Thyroid gland (tissue), 4 donors: ENCODE measurements around the gene CDC45. TPM values are rescaled to one million over a fixed set of nuclear protein-coding genes. Genes with fewer than 3 reads are reported as not detected.

Experiments
- DNase-seq, 2 donors: peaks; one replicate each; pipeline ENCODE4 v3.0.0-alpha.2; 2019
- H3K27ac ChIP-seq, 3 donors: fragments of 200-600 bp; sonication (generic); 1 replicate in 2 of 3; 2 replicates in 1 of 3; pipeline ENCODE4 v1.5.1; 2016 to 2019; ENCODE audit warnings: mild to moderate bottlenecking in 1 of 3, moderate library complexity in 1 of 3
- H3K27me3 ChIP-seq: fragments of 200-600 bp; sonication (generic); one replicate; pipeline ENCODE4 v1.5.1; 2019
- H3K36me3 ChIP-seq, 2 donors: fragments of 200-600 bp; sonication (generic); one replicate each; pipeline ENCODE4 v1.5.1; 2016 to 2019
- H3K4me1 ChIP-seq, 2 donors: fragments of 200-600 bp; sonication (generic); one replicate each; pipeline ENCODE4 v1.5.1; 2017 to 2019
- H3K4me3 ChIP-seq, 3 donors: fragments of 200-600 bp; sonication (generic); replicated peaks in 1 of 3; 1 replicate in 2 of 3; 2 replicates in 1 of 3; pipeline ENCODE4 v1.5.1; 2016; ENCODE audit warnings: mild to moderate bottlenecking in 1 of 3
- H3K9me3 ChIP-seq: fragments of 200-600 bp; sonication (generic); one replicate; pipeline ENCODE4 v1.5.1; 2017
- CTCF ChIP-seq, 6 experiments: fragments of 200-600 bp in 3 of 6; fragments of 450-650 bp in 3 of 6; sonication (generic) in 3 of 6; IDR thresholded peaks; one replicate each; pipeline ENCODE4 v1.5.1; 2016 to 2019; ENCODE audit warnings: antibody characterized with exemption in 6 of 6, mild to moderate bottlenecking in 2 of 6, inconsistent platforms in 1 of 6, moderate library complexity in 1 of 6
- POLR2A ChIP-seq, 2 donors: fragments of 450-650 bp; IDR thresholded peaks; one replicate each; pipeline ENCODE4 v1.6.1; 2017; ENCODE audit warnings: antibody characterized with exemption in 2 of 2, mild to moderate bottlenecking in 2 of 2, moderate library complexity in 1 of 2
- WGBS, 2 donors: methylation state at CpG; one replicate each; pipeline ENCODE4 v1.1.5; 2017; 5-methylcytosine and 5-hydroxymethylcytosine counted together
- intact Hi-C: fragments of 100-400 bp; cut with DNase I; formaldehyde crosslinking; loops from one replicate; pipeline ENCODE4 v1.15.1; 2023
- total RNA-seq, 4 donors: library from RNA; depleted of rRNA; stranded (reverse); fragments of >200 nt; gene quantifications; one replicate each; pipeline ENCODE4 v1.2.3, GENCODE V29; 2016

The CDC45 gene
- total RNA-seq, 4 donors from 2014 or later = 0.24 to 1.9 (median 1.7) TPM; not detected in 1

DNA sequence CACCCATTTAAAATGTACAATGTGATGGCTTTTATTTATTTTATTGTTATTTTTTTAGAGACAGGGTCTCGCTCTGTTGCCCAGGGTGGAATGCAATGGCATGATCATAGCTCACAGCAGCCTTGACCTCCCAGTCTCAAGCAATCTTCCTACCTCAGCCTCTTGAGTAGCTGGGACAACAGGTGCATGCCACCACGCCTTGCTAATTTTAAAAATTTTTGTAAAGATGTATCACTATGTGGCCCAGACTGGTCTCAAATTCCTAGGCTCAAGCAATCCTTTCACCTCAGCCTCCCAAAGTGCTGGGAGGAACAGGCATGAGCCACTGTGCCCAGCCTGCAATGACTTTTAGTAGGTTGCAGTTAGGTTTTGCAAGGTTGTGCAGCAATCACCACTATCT, 30.2 kb downstream of the CDC45 start:
- WGBS, 2 donors = 94 to 100% methylated on average over 2 of the region's 2 CpGs
- intact Hi-C loops = no loop called here
- no peaks in the 10 kb centered on the region for H3K27me3 ChIP-seq

DNA sequence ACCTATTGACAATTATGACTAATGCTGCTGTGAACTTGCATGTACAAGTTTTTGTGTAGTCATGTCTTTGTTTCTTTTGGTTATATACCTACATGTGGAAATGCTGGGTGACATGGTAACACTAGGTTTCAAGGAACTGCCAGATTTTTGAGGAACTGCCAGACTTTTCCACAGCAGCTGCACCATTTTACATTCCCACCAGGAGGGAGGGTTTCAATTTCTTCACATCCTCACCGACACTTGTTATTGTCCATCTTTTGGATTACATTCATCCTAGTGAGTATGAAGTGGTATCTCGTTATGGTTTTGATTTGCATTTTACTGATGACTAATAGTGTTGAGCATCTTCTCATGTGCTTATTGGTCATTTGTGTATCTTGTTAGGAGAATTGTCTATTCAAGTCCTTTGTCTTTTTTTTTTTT, 31.2 kb downstream of the CDC45 start:
- Histone ChIP-seq H3K9me3 (no peaks in the 10 kb centered on the region), H3K27me3 (no peaks in the 10 kb centered on the region), H3K27ac (no peak overlapping the region), H3K4me1 (no peaks in the 10 kb centered on the region), H3K36me3 (no peaks in the 10 kb centered on the region), H3K4me3 (no peak overlapping the region)
- WGBS, 2 donors = 92 to 99% methylated on average over 2 of the region's 2 CpGs
- no peak for DNase-seq
- no peak for TF ChIP-seq POLR2A (IDR thresholded peaks at IDR 0.05)
- TF ChIP-seq CTCF (IDR thresholded peaks at IDR 0.05) = no peak
- intact Hi-C loops = no loop called here

More for the DNA sequence above, 30.2 kb downstream of the CDC45 start:
- Histone ChIP-seq H3K36me3 (no peaks in the 10 kb centered on the region), H3K27ac (no peak overlapping the region), H3K4me1 (no peaks in the 10 kb centered on the region), H3K9me3 (no peaks in the 10 kb centered on the region), H3K4me3 (no peak overlapping the region)
- no peak for TF ChIP-seq CTCF (IDR thresholded peaks at IDR 0.05)
- TF ChIP-seq POLR2A (IDR thresholded peaks at IDR 0.05) = no peak
- no peak for DNase-seq

DNA sequence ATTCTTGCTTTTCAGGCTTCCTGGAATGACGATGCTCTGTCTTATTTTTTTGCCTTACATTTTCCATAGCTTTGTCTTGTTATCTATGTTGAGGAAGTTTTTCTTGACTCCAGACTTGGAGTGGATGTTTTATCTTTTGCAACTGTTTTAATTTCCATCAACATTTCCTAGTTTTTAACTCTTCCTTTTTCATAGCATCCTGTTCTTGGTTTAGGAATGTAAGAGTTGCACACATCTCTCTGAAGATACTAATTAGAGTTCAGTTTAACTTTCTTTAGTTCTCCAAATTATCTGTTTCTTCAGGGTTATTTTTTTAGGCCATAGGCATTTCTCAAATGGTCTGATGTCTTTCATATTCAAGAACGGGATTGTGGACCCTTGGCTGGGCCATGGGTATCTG, 34.1 kb downstream of the CDC45 start:
- intact Hi-C loops = no loop called here
- TF ChIP-seq CTCF (IDR thresholded peaks at IDR 0.05) (no peak), POLR2A (IDR thresholded peaks at IDR 0.05) (no peak)
- WGBS, 2 donors = 50 to 74% methylated on average over 2 of the region's 2 CpGs
- DNase-seq = no peak
- no peaks in the 10 kb centered on the region for H3K9me3 ChIP-seq
- H3K36me3 ChIP-seq = no peaks in the 10 kb centered on the region
- H3K27ac ChIP-seq = no peak overlapping the region
- no peaks in the 10 kb centered on the region for H3K27me3 ChIP-seq
- no peaks in the 10 kb centered on the region for H3K4me1 ChIP-seq
- no peak overlapping the region for H3K4me3 ChIP-seq

DNA sequence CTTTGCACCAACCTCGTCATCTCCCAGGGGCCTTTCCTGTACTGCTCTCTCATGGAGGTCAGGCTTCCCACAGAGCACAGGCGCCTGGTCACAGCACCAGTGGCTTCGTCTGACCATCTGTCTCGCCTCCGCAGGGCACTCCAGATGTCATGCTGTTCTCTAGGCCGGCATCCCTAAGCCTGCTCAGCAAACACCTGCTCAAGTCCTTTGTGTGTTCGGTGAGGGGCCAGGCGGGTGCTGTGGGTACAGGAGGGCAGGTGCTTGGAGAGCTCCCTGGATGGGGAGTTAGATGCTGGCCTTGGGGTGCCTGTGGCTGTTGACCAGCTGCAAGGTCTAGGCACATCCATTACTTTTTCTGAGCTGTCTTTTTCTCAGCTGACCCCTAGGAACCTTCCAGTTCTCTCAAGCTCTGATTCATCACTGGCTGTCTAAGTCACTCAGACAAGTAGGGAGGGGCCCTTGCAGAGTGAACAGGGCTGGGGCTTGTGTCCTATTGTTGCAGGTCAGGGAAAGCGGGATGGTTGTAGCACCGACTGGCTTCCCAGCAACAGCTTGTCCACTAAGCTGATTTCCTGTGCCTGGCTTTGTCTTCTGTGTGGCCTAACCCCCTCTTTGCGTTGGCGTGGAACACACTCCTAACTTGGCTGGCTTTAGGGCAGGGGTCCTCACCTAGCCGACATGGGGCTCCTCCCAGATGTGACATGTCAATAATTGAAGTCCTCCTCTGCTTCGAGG, 35.3 kb downstream of the CDC45 start:
- 89 to 93% methylated on average over 9 of the region's 14 CpGs for WGBS, 2 donors
- DNase-seq = no peak
- intact Hi-C loops = no loop called here
- H3K4me3 ChIP-seq = no peak overlapping the region
- H3K27me3 ChIP-seq = no peaks in the 10 kb centered on the region
- H3K27ac ChIP-seq = no peak overlapping the region
- no peaks in the 10 kb centered on the region for H3K36me3 ChIP-seq
- no peaks in the 10 kb centered on the region for H3K4me1 ChIP-seq
- TF ChIP-seq POLR2A (IDR thresholded peaks at IDR 0.05) (no peak), CTCF (IDR thresholded peaks at IDR 0.05) (no peak)
- no peaks in the 10 kb centered on the region for H3K9me3 ChIP-seq

- WGBS, 2 donors = 96 to 97% methylated on average over 12 of the region's 12 CpGs
- H3K4me1 ChIP-seq = no peaks in the 10 kb centered on the region
- no peaks in the 10 kb centered on the region for H3K36me3 ChIP-seq
- H3K27ac ChIP-seq = no peak overlapping the region
- no peaks in the 10 kb centered on the region for H3K9me3 ChIP-seq
- no peak overlapping the region for H3K4me3 ChIP-seq
- no peaks in the 10 kb centered on the region for H3K27me3 ChIP-seq
- intact Hi-C loops = no loop called here
- no peak for DNase-seq
- no peak for TF ChIP-seq POLR2A (IDR thresholded peaks at IDR 0.05)
- TF ChIP-seq CTCF (IDR thresholded peaks at IDR 0.05) = no peak
These were observed 36.1 kb downstream of the CDC45 start for GRCh38 chr22:19515654-19516377.
